ENCODE results near the gene POLG. TPM values are rescaled to one million over a fixed set of nuclear protein-coding genes. Genes with fewer than 3 reads are reported as not detected.

Gene POLG
- total and polyA plus RNA-seq, 5 donors from 2014 or later, result 31.2 to 157 (median 35.2) TPM

DNA sequence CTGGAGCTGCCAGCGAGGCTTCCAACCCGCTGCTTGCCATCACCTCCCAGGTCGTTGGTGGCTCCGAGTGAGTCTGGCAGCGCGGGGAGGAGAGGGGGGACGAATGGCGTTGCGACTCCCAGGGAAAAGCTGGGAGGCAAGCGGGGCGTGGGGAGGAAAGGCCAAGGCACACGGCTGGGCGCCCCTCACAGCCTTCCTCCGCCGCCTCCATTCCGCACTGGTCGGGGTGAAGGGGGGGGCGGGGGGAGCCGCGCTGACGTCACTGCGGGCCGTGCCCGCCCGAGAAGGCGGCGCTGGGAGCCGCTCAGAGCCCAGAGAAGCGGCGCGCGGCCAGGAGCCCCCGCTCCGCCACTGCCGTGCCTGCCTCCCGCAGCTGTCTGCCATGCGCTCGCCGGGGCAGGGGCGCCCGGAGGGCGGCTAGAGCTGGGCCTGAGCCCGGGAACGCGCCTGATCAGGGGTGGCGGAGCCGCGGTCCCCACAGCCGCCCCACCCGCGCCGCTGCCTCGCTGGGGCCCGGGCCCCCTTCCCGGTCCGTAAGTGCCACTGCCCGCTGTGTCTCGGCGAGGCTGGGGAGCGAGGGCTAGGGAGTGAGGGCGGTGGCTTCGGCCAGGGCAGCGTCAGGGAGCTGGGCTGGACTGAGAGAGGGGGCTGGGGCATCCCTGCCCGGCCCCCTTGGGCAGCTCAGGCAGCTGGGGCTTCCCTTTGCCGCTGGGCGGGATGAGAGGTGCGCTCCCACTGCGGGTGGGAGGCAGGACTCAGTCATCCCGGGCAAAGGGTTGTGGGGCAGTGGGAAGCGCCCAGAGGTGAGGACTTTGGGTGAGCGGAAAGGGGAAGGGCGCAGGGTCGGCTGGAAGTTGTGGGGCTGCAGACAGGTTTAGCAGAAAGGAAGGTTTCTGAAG is 27.8 kb upstream of the POLG start:
- no peaks in the 10 kb centered on the region for H3K36me3 Mint-ChIP-seq
- DNase-seq (no peak), ATAC-seq (ENCODE audit: low read depth in 2 of 2) (no peak)
- H3K9me3 Mint-ChIP-seq, result peaks cover 0 to 13% (median 0%) of the 10 kb centered on the region in 7 donors
- no peak overlapping the region for H3K27ac Mint-ChIP-seq
- peaks cover 86% of the 10 kb centered on the region for H3K27me3 Mint-ChIP-seq
- Histone ChIP-seq H3K36me3 (ENCODE audit: control insufficient read depth, insufficient read depth, low read length) (no peaks in the 10 kb centered on the region), H3K27me3 (ENCODE audit: control insufficient read depth, insufficient read depth, low read length) (peaks cover 49% of the 10 kb centered on the region), H3K27ac (ENCODE audit: insufficient read depth, low read length, poor library complexity, severe bottlenecking) (no peak overlapping the region), H3K9me3 (ENCODE audit: control insufficient read depth in 2 of 2, low read length in 2 of 2) (no peaks in the 10 kb centered on the region), H3K4me3 (ENCODE audit: low read depth, low read length) (no peak overlapping the region), H3K4me1 (ENCODE audit: control insufficient read depth, insufficient read depth, low read length, poor library complexity, severe bottlenecking) (peaks cover 35% of the 10 kb centered on the region)
- peaks cover 0 to 42% (median 15%) of the 10 kb centered on the region in 4 donors for H3K4me1 Mint-ChIP-seq
- peak overlapping the region in 2 of 4 donors; percentile 19 to 61 for H3K4me3 Mint-ChIP-seq

DNA sequence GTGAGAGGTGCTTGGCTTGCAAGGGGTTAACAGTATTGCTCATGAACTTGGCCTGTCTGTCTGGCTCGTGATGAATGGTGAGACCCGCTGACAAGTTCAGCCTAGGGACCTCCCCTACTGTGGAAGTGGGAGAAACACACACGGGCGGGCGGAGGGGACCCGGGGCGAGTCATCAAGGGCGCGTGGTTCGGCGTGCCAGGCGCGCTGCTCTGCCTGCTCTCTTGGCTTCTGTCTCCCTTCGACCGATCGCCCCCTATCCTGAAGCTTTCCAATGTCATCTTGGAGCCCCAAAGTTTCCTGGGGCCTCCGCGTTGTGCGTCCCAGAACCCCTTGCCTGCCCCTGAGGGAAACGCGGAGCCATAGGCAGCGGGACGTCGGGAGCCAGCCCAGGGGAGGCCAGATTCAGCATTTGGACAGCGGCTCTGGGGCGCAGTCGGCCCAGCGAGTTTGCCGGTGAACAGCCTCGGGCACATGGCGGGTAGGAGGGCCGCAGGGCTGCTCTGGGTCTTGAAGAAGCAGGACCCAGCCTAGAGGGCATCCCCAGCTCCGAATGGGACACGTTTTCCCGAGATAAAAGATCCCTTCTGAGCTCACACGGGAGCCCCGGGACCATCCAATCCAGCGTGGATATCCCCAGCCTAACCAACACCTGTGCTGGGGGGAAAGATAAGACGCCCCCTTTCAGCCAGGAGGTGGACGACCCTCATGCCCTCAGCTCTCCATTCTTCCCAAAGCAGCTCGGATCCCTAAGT is 27.0 kb upstream of the POLG start:
- no peak overlapping the region for H3K27ac ChIP-seq (ENCODE audit: insufficient read depth, low read length, poor library complexity, severe bottlenecking)
- Mint-ChIP-seq H3K27ac (no peak overlapping the region), H3K4me3 (peak overlapping the region; percentile 21 to 56 (median 48)), H3K4me1 (peaks cover 0 to 35% (median 17%) of the 10 kb centered on the region in 4 donors), H3K27me3 (peaks cover 86% of the 10 kb centered on the region), H3K9me3 (peaks cover 0 to 13% (median 0%) of the 10 kb centered on the region in 7 donors), H3K36me3 (no peaks in the 10 kb centered on the region)
- H3K9me3 ChIP-seq (ENCODE audit: control insufficient read depth in 2 of 2, low read length in 2 of 2), result no peaks in the 10 kb centered on the region
- H3K4me3 ChIP-seq (ENCODE audit: low read depth, low read length), result no peak overlapping the region
- H3K4me1 ChIP-seq (ENCODE audit: control insufficient read depth, insufficient read depth, low read length, poor library complexity, severe bottlenecking), result peaks cover 30% of the 10 kb centered on the region
- H3K27me3 ChIP-seq (ENCODE audit: control insufficient read depth, insufficient read depth, low read length), result peaks cover 45% of the 10 kb centered on the region
- peak; percentile 26 to 56 (median 34) for DNase-seq
- no peaks in the 10 kb centered on the region for H3K36me3 ChIP-seq (ENCODE audit: control insufficient read depth, insufficient read depth, low read length)
- no peak for ATAC-seq (ENCODE audit: low read depth in 2 of 2)

DNA sequence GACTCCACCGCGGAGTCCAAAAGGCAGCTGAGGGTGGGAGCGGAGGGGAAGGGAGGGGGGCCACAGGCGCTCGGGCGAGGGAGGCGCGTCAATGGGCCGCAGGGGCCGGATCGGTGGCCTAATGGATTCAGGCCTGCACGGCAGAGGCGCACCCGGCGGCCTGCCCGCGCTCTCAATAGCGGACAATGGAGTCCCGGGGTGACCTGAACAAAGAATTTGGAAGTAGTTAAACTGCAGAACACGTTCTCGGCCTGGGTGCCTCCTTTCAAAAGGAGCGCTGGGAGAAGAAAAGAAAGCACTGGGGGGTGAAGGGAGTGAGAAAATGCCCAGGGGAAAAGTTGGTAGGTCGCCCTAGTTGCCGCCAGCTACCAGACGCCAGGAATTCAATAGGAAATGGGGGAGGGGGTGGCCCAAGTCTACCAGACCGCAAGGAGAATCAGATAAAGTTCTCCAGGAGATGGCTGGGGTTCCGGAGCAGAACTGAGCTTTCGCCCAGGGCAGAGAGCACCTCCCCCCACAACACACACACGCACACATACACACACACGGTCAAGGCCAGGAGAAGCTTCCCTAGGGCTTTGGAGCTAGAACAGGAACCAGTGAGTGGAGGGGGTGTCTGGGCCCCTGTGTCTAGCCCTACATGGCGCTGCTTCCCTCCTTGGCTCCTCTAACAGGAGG is 25.8 kb upstream of the POLG start:
- Histone ChIP-seq H3K27ac (ENCODE audit: insufficient read depth, low read length, poor library complexity, severe bottlenecking) (no peak overlapping the region), H3K36me3 (ENCODE audit: control insufficient read depth, insufficient read depth, low read length) (no peaks in the 10 kb centered on the region), H3K4me1 (ENCODE audit: control insufficient read depth, insufficient read depth, low read length, poor library complexity, severe bottlenecking) (peaks cover 30% of the 10 kb centered on the region), H3K9me3 (ENCODE audit: control insufficient read depth in 2 of 2, low read length in 2 of 2) (no peaks in the 10 kb centered on the region), H3K4me3 (ENCODE audit: low read depth, low read length) (no peak overlapping the region), H3K27me3 (ENCODE audit: control insufficient read depth, insufficient read depth, low read length) (peaks cover 44% of the 10 kb centered on the region)
- H3K9me3 Mint-ChIP-seq, result peaks cover 0 to 10% (median 0%) of the 10 kb centered on the region in 7 donors
- H3K4me3 Mint-ChIP-seq, result peak overlapping the region in 3 of 4 donors; percentile 49 to 78 (median 68)
- peaks cover 85% of the 10 kb centered on the region for H3K27me3 Mint-ChIP-seq
- H3K4me1 Mint-ChIP-seq, result peaks cover 0 to 32% (median 17%) of the 10 kb centered on the region in 4 donors
- H3K36me3 Mint-ChIP-seq, result no peaks in the 10 kb centered on the region
- DNase-seq (no peak), ATAC-seq (ENCODE audit: low read depth in 2 of 2) (no peak)
- H3K27ac Mint-ChIP-seq, result no peak overlapping the region

DNA sequence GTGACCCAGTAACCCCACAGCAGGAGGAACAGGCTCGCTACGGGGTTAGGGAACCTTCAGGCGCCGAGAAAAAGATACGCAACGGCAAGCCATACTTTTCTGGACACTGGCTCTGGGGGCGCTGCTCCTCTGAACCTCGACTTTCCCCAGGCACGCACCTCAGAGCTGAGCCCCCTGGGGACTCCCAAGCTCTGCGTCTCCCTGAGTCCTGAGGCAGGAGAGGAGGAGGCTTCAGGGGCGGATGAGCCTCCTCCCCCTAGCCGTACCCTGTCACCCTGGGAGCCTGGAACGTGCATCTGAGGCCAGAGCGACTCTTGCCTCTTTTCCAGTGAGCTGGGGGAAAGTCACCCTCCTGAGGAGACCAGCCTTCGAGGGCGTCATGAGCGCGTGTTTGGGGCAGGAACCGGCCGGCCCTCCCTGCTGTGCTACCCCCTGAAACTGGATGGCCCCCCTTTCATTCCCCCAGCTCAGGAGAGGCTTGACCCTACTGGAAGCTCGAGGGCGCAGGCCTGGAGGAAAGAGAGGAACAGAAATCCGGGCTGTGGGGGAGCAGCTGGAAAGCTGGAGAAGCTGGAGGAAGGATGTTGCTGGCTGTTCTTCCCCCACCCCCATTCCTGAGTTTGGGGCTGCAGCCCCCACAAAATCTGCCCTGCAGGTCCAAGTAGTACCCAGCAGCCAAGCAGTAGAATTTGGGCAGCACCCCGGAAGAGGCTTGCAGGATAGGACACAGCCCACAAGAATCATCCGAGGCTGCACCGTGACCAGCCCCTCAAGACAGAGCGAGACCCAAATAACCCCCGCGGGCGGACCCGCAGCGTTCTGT is 25.1 kb upstream of the POLG start:
- H3K27me3 Mint-ChIP-seq, result peaks cover 85% of the 10 kb centered on the region
- Histone ChIP-seq H3K4me3 (ENCODE audit: low read depth, low read length) (no peak overlapping the region), H3K9me3 (ENCODE audit: control insufficient read depth in 2 of 2, low read length in 2 of 2) (no peaks in the 10 kb centered on the region), H3K4me1 (ENCODE audit: control insufficient read depth, insufficient read depth, low read length, poor library complexity, severe bottlenecking) (peaks cover 30% of the 10 kb centered on the region), H3K27ac (ENCODE audit: insufficient read depth, low read length, poor library complexity, severe bottlenecking) (no peak overlapping the region), H3K27me3 (ENCODE audit: control insufficient read depth, insufficient read depth, low read length) (peaks cover 42% of the 10 kb centered on the region), H3K36me3 (ENCODE audit: control insufficient read depth, insufficient read depth, low read length) (no peaks in the 10 kb centered on the region)
- peaks cover 0 to 4% (median 0%) of the 10 kb centered on the region in 7 donors for H3K9me3 Mint-ChIP-seq
- ATAC-seq (ENCODE audit: low read depth in 2 of 2) (no peak), DNase-seq (no peak)
- H3K36me3 Mint-ChIP-seq, result no peaks in the 10 kb centered on the region
- H3K27ac Mint-ChIP-seq, result no peak overlapping the region
- H3K4me1 Mint-ChIP-seq, result peaks cover 0 to 31% (median 17%) of the 10 kb centered on the region in 4 donors
- H3K4me3 Mint-ChIP-seq, result peak overlapping the region; percentile 9 to 68 (median 54)

DNA sequence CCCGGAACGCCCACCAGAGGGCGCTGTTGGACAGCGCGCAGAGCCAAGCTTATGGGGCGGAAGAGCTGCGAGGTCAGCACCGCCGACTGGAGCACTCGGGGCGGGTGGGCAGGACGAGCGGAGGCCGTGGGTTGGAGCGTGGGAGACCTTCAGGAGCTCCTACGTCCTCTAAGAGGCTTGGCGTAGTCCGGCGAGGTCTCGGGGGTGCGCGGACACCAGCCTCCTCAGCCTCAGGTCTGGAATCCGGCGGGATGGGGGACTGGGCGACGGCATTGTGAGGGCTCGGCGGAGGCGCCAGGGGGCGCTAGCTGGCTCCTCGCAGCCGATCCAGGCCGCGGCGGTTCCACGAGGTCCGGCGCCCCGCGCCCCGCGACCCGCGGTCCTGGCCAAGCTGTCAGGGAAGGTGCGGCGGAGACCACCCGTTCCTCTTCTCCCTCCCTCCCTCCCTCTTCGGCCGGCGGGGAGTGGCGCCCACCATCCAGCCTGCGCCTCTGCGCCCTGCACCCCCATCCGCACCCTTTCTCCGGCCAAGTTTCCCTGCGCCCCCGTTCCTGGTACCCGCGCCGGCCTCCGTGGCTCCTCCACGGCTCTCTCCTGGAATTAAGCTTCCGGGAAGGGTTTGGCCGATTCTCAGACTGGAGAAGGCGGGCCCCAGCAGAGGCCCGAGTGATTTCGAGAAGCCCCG is 24.3 kb upstream of the POLG start:
- ATAC-seq (ENCODE audit: low read depth in 2 of 2), result peak; percentile 86 to 90
- peaks cover 0 to 3% (median 0%) of the 10 kb centered on the region in 7 donors for H3K9me3 Mint-ChIP-seq
- no peak overlapping the region for H3K4me3 ChIP-seq (ENCODE audit: low read depth, low read length)
- peak; percentile 70 to 86 (median 81) for DNase-seq
- H3K27me3 ChIP-seq (ENCODE audit: control insufficient read depth, insufficient read depth, low read length), result peaks cover 37% of the 10 kb centered on the region
- peaks cover 0 to 27% (median 16%) of the 10 kb centered on the region in 4 donors for H3K4me1 Mint-ChIP-seq
- no peaks in the 10 kb centered on the region for H3K36me3 Mint-ChIP-seq
- H3K4me3 Mint-ChIP-seq, result peak overlapping the region; percentile 48 to 86 (median 84)
- peaks cover 30% of the 10 kb centered on the region for H3K4me1 ChIP-seq (ENCODE audit: control insufficient read depth, insufficient read depth, low read length, poor library complexity, severe bottlenecking)
- H3K27me3 Mint-ChIP-seq, result peaks cover 87% of the 10 kb centered on the region
- no peaks in the 10 kb centered on the region for H3K36me3 ChIP-seq (ENCODE audit: control insufficient read depth, insufficient read depth, low read length)
- no peak overlapping the region for H3K27ac ChIP-seq (ENCODE audit: insufficient read depth, low read length, poor library complexity, severe bottlenecking)
- H3K27ac Mint-ChIP-seq, result no peak overlapping the region
- no peaks in the 10 kb centered on the region for H3K9me3 ChIP-seq (ENCODE audit: control insufficient read depth in 2 of 2, low read length in 2 of 2)

DNA sequence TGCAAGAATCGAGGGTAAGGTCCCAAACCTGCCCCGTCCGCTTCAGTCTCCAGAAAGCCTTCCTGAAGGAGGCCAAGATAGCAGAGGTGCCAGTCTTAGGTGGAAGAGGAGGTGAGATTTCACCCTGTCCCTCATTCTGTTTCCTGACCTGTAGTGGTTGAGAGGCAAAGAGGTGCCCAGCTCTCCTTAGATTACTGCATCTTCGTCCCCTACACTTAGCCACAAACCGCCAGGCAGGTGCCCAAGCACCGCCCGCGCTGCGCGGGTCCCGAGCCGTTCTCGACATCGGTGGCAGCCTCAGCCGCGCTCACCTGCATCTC is 23.8 kb upstream of the POLG start:
- peaks cover 30% of the 10 kb centered on the region for H3K4me1 ChIP-seq (ENCODE audit: control insufficient read depth, insufficient read depth, low read length, poor library complexity, severe bottlenecking)
- Mint-ChIP-seq H3K4me3 (peak overlapping the region; percentile 48 to 86 (median 84)), H3K9me3 (peaks cover 0 to 3% (median 0%) of the 10 kb centered on the region in 7 donors), H3K27ac (no peak overlapping the region), H3K36me3 (no peaks in the 10 kb centered on the region), H3K27me3 (peaks cover 87% of the 10 kb centered on the region), H3K4me1 (peaks cover 0 to 27% (median 16%) of the 10 kb centered on the region in 4 donors)
- no peak for ATAC-seq (ENCODE audit: low read depth in 2 of 2)
- no peak overlapping the region for H3K27ac ChIP-seq (ENCODE audit: insufficient read depth, low read length, poor library complexity, severe bottlenecking)
- no peaks in the 10 kb centered on the region for H3K36me3 ChIP-seq (ENCODE audit: control insufficient read depth, insufficient read depth, low read length)
- no peaks in the 10 kb centered on the region for H3K9me3 ChIP-seq (ENCODE audit: control insufficient read depth in 2 of 2, low read length in 2 of 2)
- H3K27me3 ChIP-seq (ENCODE audit: control insufficient read depth, insufficient read depth, low read length), result peaks cover 34% of the 10 kb centered on the region
- H3K4me3 ChIP-seq (ENCODE audit: low read depth, low read length), result no peak overlapping the region
- no peak for DNase-seq

All from CD4-positive, CD25-positive, alpha-beta regulatory T cell (primary cell).